MM.1S (cell line): ENCODE results near the gene DDX50.
"Not testable (repeated sequence)": the region's sequence is repeated elsewhere in the genome, so short reads cannot be mapped to it uniquely, and the experiment has no call there.

Experiments
- DNase-seq: peaks from one replicate; pipeline ENCODE4 v3.0.0-alpha.2; 2015
- H2AFZ ChIP-seq: fragments of 300-600 bp; sonication (generic); 2 replicates; pipeline ENCODE4 v1.6.0; 2016; ENCODE audit warnings: antibody characterized with exemption, low read length
- H3F3A ChIP-seq: fragments of 300-600 bp; sonication (generic); 2 replicates; pipeline ENCODE4 v1.6.1; 2016; ENCODE audit warnings: mild to moderate bottlenecking, antibody characterized with exemption, low read length, moderate library complexity, mixed read lengths; ENCODE audit not compliant: insufficient read depth
- H3K27ac ChIP-seq: fragments of 300-600 bp; sonication (generic); 2 replicates; pipeline ENCODE4 v1.5.1; 2016; ENCODE audit warnings: mild to moderate bottlenecking, low read length
- H3K27me3 ChIP-seq: fragments of 300-600 bp; sonication (generic); replicated peaks from 2 replicates; pipeline ENCODE4 v1.6.0; 2016; ENCODE audit warnings: low read length; ENCODE audit not compliant: insufficient read depth
- H3K36me3 ChIP-seq: fragments of 300-600 bp; sonication (generic); replicated peaks from 2 replicates; pipeline ENCODE4 v1.6.1; 2016; ENCODE audit warnings: mild to moderate bottlenecking, low read length, mixed read lengths; ENCODE audit not compliant: insufficient read depth
- H3K4me1 ChIP-seq: fragments of 300-600 bp; sonication (generic); 2 replicates; pipeline ENCODE4 v1.6.1; 2016; ENCODE audit warnings: low read length, mixed read lengths
- H3K4me2 ChIP-seq: fragments of 300-600 bp; sonication (generic); 2 replicates; pipeline ENCODE4 v1.6.0; 2016; ENCODE audit warnings: low read depth, low read length
- H3K4me3 ChIP-seq: fragments of 300-600 bp; sonication (generic); 2 replicates; pipeline ENCODE4 v1.5.1; 2016; ENCODE audit warnings: low read length, mixed read lengths
- H3K79me2 ChIP-seq: fragments of 300-600 bp; sonication (generic); 2 replicates; pipeline ENCODE4 v1.6.1; 2016; ENCODE audit warnings: mixed run types, low read length, mixed read lengths
- H3K9ac ChIP-seq: fragments of 300-600 bp; sonication (generic); 2 replicates; pipeline ENCODE4 v1.6.1; 2016; ENCODE audit warnings: low read length, mixed read lengths
- H3K9me2 ChIP-seq: fragments of 300-600 bp; sonication (generic); replicated peaks from 2 replicates; pipeline ENCODE4 v1.6.1; 2016; ENCODE audit warnings: mild to moderate bottlenecking, low read length, mixed read lengths; ENCODE audit not compliant: insufficient read depth
- H3K9me3 ChIP-seq: fragments of 300-600 bp; sonication (generic); replicated peaks from 2 replicates; pipeline ENCODE4 v1.6.1; 2016; ENCODE audit warnings: mild to moderate bottlenecking, low read length, mixed read lengths; ENCODE audit not compliant: insufficient read depth
- H4K20me1 ChIP-seq: fragments of 300-600 bp; sonication (generic); 2 replicates; pipeline ENCODE4 v1.6.1; 2016; ENCODE audit warnings: mild to moderate bottlenecking, low read length, moderate library complexity, mixed read lengths; ENCODE audit not compliant: insufficient read depth
- EZH2 ChIP-seq: fragments of 300-600 bp; sonication (generic); optimal IDR thresholded peaks from 2 replicates; pipeline ENCODE3; 2017; ENCODE audit warnings: low read depth, mild to moderate bottlenecking, antibody characterized with exemption, low read length, mixed read lengths
- EZH2phosphoT487 ChIP-seq: fragments of 300-600 bp; sonication (generic); IDR thresholded peaks from 2 replicates; pipeline ENCODE4 v1.6.1; 2018; ENCODE audit warnings: antibody characterized with exemption, low read length
- TF ChIP-seq, protein P1 (sequence below): fragments of 300-600 bp; sonication (generic); IDR thresholded peaks from 2 replicates; pipeline ENCODE4 v1.5.1; 2016; ENCODE audit warnings: antibody characterized with exemption, low read length, mixed read lengths

The DDX50 gene

DNA sequence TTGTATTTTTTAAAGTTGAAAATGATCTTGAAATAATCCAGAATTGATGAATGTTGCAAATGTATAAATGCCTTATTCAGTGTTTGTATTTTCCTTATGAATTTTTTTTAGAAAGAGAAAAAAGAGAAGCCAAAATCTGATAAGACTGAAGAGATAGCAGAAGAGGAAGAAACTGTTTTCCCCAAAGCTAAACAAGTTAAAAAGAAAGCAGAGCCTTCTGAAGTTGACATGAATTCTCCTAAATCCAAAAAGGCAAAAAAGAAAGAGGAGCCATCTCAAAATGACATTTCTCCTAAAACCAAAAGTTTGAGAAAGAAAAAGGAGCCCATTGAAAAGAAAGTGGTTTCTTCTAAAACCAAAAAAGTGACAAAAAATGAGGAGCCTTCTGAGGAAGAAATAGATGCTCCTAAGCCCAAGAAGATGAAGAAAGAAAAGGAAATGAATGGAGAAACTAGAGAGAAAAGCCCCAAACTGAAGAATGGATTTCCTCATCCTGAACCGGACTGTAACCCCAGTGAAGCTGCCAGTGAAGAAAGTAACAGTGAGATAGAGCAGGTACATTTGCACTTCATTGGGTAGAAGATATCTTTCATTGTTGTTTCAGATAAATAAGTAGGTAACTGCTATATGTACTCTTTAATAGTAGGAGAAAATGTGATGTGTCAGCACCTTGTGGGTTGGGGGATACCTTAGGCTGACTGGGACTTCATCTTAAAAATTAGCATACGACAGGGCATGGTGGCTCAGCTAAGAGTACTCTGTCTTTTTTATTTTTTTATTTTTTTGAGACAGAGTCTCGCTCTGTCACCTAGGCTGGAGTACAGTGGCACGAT, 58.8 kb downstream of the DDX50 start:
- H3K4me2 ChIP-seq: no peak overlapping the region
- no peaks in the 10 kb centered on the region for H3K9me3 ChIP-seq
- H3K4me3 ChIP-seq: no peak overlapping the region
- no peaks in the 10 kb centered on the region for H3K9me2 ChIP-seq
- no peak for TF ChIP-seq EZH2
- TF ChIP-seq, protein P1, sequence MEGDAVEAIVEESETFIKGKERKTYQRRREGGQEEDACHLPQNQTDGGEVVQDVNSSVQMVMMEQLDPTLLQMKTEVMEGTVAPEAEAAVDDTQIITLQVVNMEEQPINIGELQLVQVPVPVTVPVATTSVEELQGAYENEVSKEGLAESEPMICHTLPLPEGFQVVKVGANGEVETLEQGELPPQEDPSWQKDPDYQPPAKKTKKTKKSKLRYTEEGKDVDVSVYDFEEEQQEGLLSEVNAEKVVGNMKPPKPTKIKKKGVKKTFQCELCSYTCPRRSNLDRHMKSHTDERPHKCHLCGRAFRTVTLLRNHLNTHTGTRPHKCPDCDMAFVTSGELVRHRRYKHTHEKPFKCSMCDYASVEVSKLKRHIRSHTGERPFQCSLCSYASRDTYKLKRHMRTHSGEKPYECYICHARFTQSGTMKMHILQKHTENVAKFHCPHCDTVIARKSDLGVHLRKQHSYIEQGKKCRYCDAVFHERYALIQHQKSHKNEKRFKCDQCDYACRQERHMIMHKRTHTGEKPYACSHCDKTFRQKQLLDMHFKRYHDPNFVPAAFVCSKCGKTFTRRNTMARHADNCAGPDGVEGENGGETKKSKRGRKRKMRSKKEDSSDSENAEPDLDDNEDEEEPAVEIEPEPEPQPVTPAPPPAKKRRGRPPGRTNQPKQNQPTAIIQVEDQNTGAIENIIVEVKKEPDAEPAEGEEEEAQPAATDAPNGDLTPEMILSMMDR: no peak
- no peak for TF ChIP-seq EZH2phosphoT487
- no peak overlapping the region for H2AFZ ChIP-seq
- no peak overlapping the region for H3K27ac ChIP-seq
- no peaks in the 10 kb centered on the region for H3K4me1 ChIP-seq
- no peak for DNase-seq
- H3F3A ChIP-seq: peaks cover 16% of the 10 kb centered on the region
- peaks cover 33% of the 10 kb centered on the region for H4K20me1 ChIP-seq
- H3K27me3 ChIP-seq: no peaks in the 10 kb centered on the region
- no peak overlapping the region for H3K9ac ChIP-seq
- H3K36me3 ChIP-seq: peaks cover 41% of the 10 kb centered on the region
- peaks cover 88% of the 10 kb centered on the region for H3K79me2 ChIP-seq

DNA sequence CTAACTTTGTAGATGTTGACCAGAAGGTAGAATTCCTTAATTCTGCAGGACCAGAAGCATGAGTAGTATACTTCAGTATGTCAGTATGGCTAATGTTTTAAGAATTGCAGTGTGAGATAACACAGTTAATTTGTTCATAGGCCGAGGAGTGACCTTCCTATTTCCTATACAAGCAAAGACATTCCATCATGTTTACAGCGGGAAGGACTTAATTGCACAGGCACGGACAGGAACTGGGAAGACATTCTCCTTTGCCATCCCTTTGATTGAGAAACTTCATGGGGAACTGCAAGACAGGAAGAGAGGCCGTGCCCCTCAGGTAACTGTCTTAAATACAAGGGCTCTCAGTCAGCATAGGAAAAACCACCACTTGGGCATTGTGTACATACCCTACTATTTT, 62.0 kb downstream of the DDX50 start:
- Histone ChIP-seq H3K27me3 (no peaks in the 10 kb centered on the region), H3K79me2 (peaks cover 90% of the 10 kb centered on the region), H3K4me3 (no peak overlapping the region), H3F3A (no peaks in the 10 kb centered on the region; the same call in 1 of the 2 replicates), H3K27ac (no peak overlapping the region), H3K4me2 (no peak overlapping the region), H3K9me3 (no peaks in the 10 kb centered on the region), H3K36me3 (peaks cover 61% of the 10 kb centered on the region), H3K9me2 (no peaks in the 10 kb centered on the region), H2AFZ (no peak overlapping the region), H4K20me1 (peaks cover 39% of the 10 kb centered on the region), H3K9ac (no peak overlapping the region), H3K4me1 (no peaks in the 10 kb centered on the region)
- DNase-seq: no peak
- TF ChIP-seq EZH2phosphoT487 (no peak), EZH2 (no peak)
- TF ChIP-seq, protein P1: no peak

DNA sequence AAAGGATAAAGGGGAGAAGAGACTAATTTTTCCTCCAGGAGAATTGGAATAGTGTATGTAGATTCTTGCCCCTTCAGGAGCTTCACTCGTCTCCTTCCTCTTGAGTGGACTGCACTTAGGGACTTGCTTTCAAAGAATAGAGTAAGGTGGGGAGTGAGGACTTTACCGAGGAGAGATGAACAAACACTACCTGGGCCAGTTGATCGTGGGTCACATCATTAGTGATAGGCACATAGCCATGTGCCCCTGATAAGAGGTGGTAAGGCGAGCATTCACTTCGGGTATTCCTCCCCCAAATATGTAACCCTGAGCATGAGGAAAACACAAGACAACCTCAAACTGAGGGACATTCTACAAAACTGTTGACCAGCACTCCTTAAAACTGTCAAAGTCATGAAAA, 72.9 kb downstream of the DDX50 start:
- Histone ChIP-seq H3K79me2 (peaks cover 65% of the 10 kb centered on the region), H3K9me3 (no peaks in the 10 kb centered on the region), H3K27me3 (no peaks in the 10 kb centered on the region), H3K36me3 (peaks cover 49% of the 10 kb centered on the region), H3K27ac (no peak overlapping the region), H3K4me3 (no peak overlapping the region), H4K20me1 (no peaks in the 10 kb centered on the region), H3K4me2 (no peak overlapping the region), H3K4me1 (no peaks in the 10 kb centered on the region), H3K9me2 (no peaks in the 10 kb centered on the region), H3K9ac (no peak overlapping the region), H2AFZ (no peak overlapping the region), H3F3A (peaks cover 4% of the 10 kb centered on the region; the same call in 1 of the 2 replicates)
- no peak for TF ChIP-seq EZH2phosphoT487
- no peak for DNase-seq

- H3K36me3 ChIP-seq: peaks cover 47% of the 10 kb centered on the region
- H2AFZ ChIP-seq, H3K4me3 ChIP-seq, DNase-seq, H3K9me3 ChIP-seq, H3K27ac ChIP-seq, H3K4me2 ChIP-seq, H3K9me2 ChIP-seq, H3K27me3 ChIP-seq, H3K4me1 ChIP-seq, H3F3A ChIP-seq, H3K9ac ChIP-seq, H4K20me1 ChIP-seq: not testable (repeated sequence)
- H3K79me2 ChIP-seq: peaks cover 52% of the 10 kb centered on the region
Measured at GRCh38 chr10:68975936-68976473, 74.9 kb downstream of the DDX50 start.

GRCh38 chr10:68979738-68980137, 78.6 kb downstream of the DDX50 start:
- not testable (repeated sequence) for H4K20me1 ChIP-seq

More at GRCh38 chr10:68979738-68980137, 78.6 kb downstream of the DDX50 start:
- not testable (repeated sequence) for H3K4me1 ChIP-seq, H3F3A ChIP-seq, H3K4me2 ChIP-seq, H3K27me3 ChIP-seq, H2AFZ ChIP-seq, H3K9ac ChIP-seq, H3K9me3 ChIP-seq, H3K27ac ChIP-seq, H3K4me3 ChIP-seq, H3K9me2 ChIP-seq, DNase-seq
- Histone ChIP-seq H3K36me3 (peaks cover 23% of the 10 kb centered on the region; the same call in 1 of the 2 replicates), H3K79me2 (peaks cover 29% of the 10 kb centered on the region)
